HCT116 (cell line): ENCODE results near the gene AXL. TPM values are rescaled to one million over a fixed set of nuclear protein-coding genes. Genes with fewer than 3 reads are reported as not detected.

ENCODE experiments used
- ATAC-seq: fragments of 200-7000 bp; cut with Tn5 transposase; 2 replicates; pipeline ENCODE4 v1.9.1; 2020; ENCODE audit warnings: mild to moderate bottlenecking, moderate library complexity
- BruUV-seq: library from RNA; stranded (reverse); fragments of 400-500 nt; replicated peaks from 2 replicates; lab custom pipeline; 2021; lab: Mats Ljungman, UMichigan
- CTCF ChIA-PET: fragments of 300-600 bp; sonication (Branson Sonifier 250); formaldehyde crosslinking; loops from one replicate; lab custom pipeline; 2021; ENCODE audit warnings: antibody characterized with exemption; lab: Charles Lee
- POLR2A ChIA-PET: fragments of 300-600, 350-600 bp; sonication (Branson Sonifier 250); formaldehyde crosslinking; loops from one replicate; lab custom pipeline; 2021; ENCODE audit warnings: antibody characterized with exemption; lab: Charles Lee
- RAD21 ChIA-PET, 2 experiments: fragments of 300-600 bp; sonication (Branson Sonifier 250); formaldehyde crosslinking; loops; one replicate each; lab custom pipeline; 2023; ENCODE audit warnings: low total read pairs in 2 of 2; ENCODE audit not compliant: uncharacterized antibody in 2 of 2, unreplicated experiment in 2 of 2, low non-redundant PET in 1 of 2; lab: Charles Lee
- DNase-seq: peaks from one replicate; pipeline ENCODE4 v3.0.0-alpha.2; 2010; ENCODE audit warnings: low read depth, low spot score
- H2AFZ ChIP-seq: fragments of 200-600 bp; shearing (Covaris generic), sonication (generic); 2 replicates; pipeline ENCODE4 v1.6.1; 2017; ENCODE audit warnings: low read depth, mixed run types, mixed read lengths, antibody characterized with exemption, low read length; ENCODE audit not compliant: poor library complexity, severe bottlenecking
- H3K27ac ChIP-seq: 2 replicates; pipeline ENCODE4 v1.5.1; 2012; ENCODE audit warnings: low read depth, low read length
- H3K27me3 ChIP-seq: fragments of 200-600 bp; sonication (generic); 2 replicates; pipeline ENCODE4 v1.6.1; 2016; ENCODE audit warnings: mixed run types, low read length, mixed read lengths; ENCODE audit not compliant: insufficient read depth
- H3K36me3 ChIP-seq, 2 experiments: fragments of 200-500 bp in 1 of 2; fragments of 200-600 bp in 1 of 2; sonication (Bioruptor generic) in 1 of 2; sonication (generic) in 1 of 2; 2 replicates each; pipeline versions ENCODE4 v1.5.1 to v1.6.1; 2014 to 2016; ENCODE audit warnings: low read length in 2 of 2, inconsistent platforms in 1 of 2, mixed read lengths in 1 of 2, mixed run types in 1 of 2; ENCODE audit not compliant: insufficient read depth in 2 of 2, control insufficient read depth in 1 of 2
- H3K4me1 ChIP-seq, 2 experiments: fragments of 200-600 bp in 1 of 2; sonication (generic) in 1 of 2; 2 replicates each; pipeline versions ENCODE4 v1.5.1 to v1.6.1; 2012 to 2017; ENCODE audit warnings: low read length in 2 of 2, inconsistent platforms in 1 of 2, mild to moderate bottlenecking in 1 of 2, mixed read lengths in 1 of 2, mixed run types in 1 of 2, moderate library complexity in 1 of 2; ENCODE audit not compliant: insufficient read depth in 2 of 2, control insufficient read depth in 1 of 2
- H3K4me2 ChIP-seq: fragments of 200-600 bp; sonication (generic); 2 replicates; pipeline ENCODE4 v1.6.1; 2017; ENCODE audit warnings: mixed run types, low read length, mixed read lengths
- H3K4me3 ChIP-seq, 2 experiments: fragments of 200-600 bp in 1 of 2; sonication (generic) in 1 of 2; replicated peaks in 1 of 2; 2 replicates each; pipeline ENCODE4 v1.5.1; 2011 to 2016; ENCODE audit warnings: low read length in 2 of 2, control low read depth in 1 of 2, low read depth in 1 of 2, mild to moderate bottlenecking in 1 of 2, mixed read lengths in 1 of 2, mixed run types in 1 of 2
- H3K79me2 ChIP-seq: fragments of 200-600 bp; sonication (generic); 2 replicates; pipeline ENCODE4 v1.6.1; 2017; ENCODE audit warnings: mild to moderate bottlenecking, mixed run types, low read length, moderate library complexity, mixed read lengths; ENCODE audit not compliant: insufficient read depth
- H3K9ac ChIP-seq: fragments of 200-600 bp; sonication (generic); 2 replicates; pipeline ENCODE4 v1.6.1; 2016; ENCODE audit warnings: low read length, mixed read lengths
- H3K9me2 ChIP-seq: fragments of 200-600 bp; sonication (generic), shearing (Covaris generic); 2 replicates; pipeline ENCODE4 v1.6.1; 2017; ENCODE audit warnings: mixed run types, mild to moderate bottlenecking, moderate library complexity; ENCODE audit not compliant: insufficient read depth
- H3K9me3 ChIP-seq, 2 experiments: fragments of 200-500 bp in 1 of 2; fragments of 200-600 bp in 1 of 2; sonication (Bioruptor generic) in 1 of 2; sonication (generic) in 1 of 2; 2 replicates each; pipeline ENCODE4 v1.6.1; 2014 to 2017; ENCODE audit warnings: low read length in 2 of 2, mixed read lengths in 2 of 2, inconsistent platforms in 1 of 2, low read depth in 1 of 2, mild to moderate bottlenecking in 1 of 2, mixed run types in 1 of 2, moderate library complexity in 1 of 2; ENCODE audit not compliant: control insufficient read depth in 1 of 2, insufficient read depth in 1 of 2
- H4K20me1 ChIP-seq: fragments of 200-600 bp; sonication (generic), shearing (Covaris generic); 2 replicates; pipeline ENCODE4 v1.6.1; 2017; ENCODE audit warnings: mixed run types, mild to moderate bottlenecking, moderate library complexity; ENCODE audit not compliant: insufficient read depth
- CBX3 ChIP-seq: IDR thresholded peaks from 2 replicates; pipeline ENCODE4 v1.6.1; 2012; ENCODE audit warnings: low read depth
- CTCF ChIP-seq, 3 experiments: fragments of 200-600 bp in 1 of 3; sonication (generic) in 1 of 3; IDR thresholded peaks in 2 of 3; conservative IDR thresholded peaks in 1 of 3; 2 replicates each; pipeline ENCODE4 v1.5.1; 2012 to 2017; ENCODE audit warnings: low read depth in 2 of 3, low read length in 2 of 3, antibody characterized with exemption in 1 of 3, borderline replicate concordance in 1 of 3, control low read depth in 1 of 3, mild to moderate bottlenecking in 1 of 3, mixed read lengths in 1 of 3, mixed run types in 1 of 3, moderate library complexity in 1 of 3; ENCODE audit not compliant: insufficient read depth in 1 of 3
- EGR1 ChIP-seq: IDR thresholded peaks from 2 replicates; pipeline ENCODE4 v1.6.1; 2012; ENCODE audit warnings: low read depth
- JUND ChIP-seq: IDR thresholded peaks from 2 replicates; pipeline ENCODE4 v1.6.1; 2012
- MAX ChIP-seq: IDR thresholded peaks from 2 replicates; pipeline ENCODE4 v1.6.1; 2012
- POLR2A ChIP-seq: IDR thresholded peaks from 2 replicates; pipeline ENCODE4 v1.7.0; 2011; ENCODE audit warnings: borderline replicate concordance; ENCODE audit not compliant: insufficient read depth, insufficient read length; ENCODE audit errors: extremely low read depth
- SP1 ChIP-seq: IDR thresholded peaks from 2 replicates; pipeline ENCODE4 v1.6.1; 2012; ENCODE audit warnings: low read depth
- TCF7L2 ChIP-seq: IDR thresholded peaks from 2 replicates; pipeline ENCODE4 v1.7.0; 2011; ENCODE audit warnings: borderline replicate concordance, inconsistent platforms; ENCODE audit not compliant: insufficient read depth, insufficient read length; ENCODE audit errors: extremely low read depth
- YY1 ChIP-seq: IDR thresholded peaks from 2 replicates; pipeline ENCODE4 v1.6.1; 2011; ENCODE audit warnings: low read length, low read depth, moderate library complexity, mild to moderate bottlenecking; ENCODE audit not compliant: insufficient replicate concordance; ENCODE audit errors: extremely low read depth
- ZBTB33 ChIP-seq: IDR thresholded peaks from 2 replicates; pipeline ENCODE4 v1.6.1; 2011; ENCODE audit warnings: mild to moderate bottlenecking, low read length, moderate library complexity; ENCODE audit not compliant: insufficient replicate concordance; ENCODE audit errors: extremely low read depth
- ZNF274 ChIP-seq: fragments of 200-500 bp; sonication (Bioruptor generic); IDR thresholded peaks from 2 replicates; pipeline ENCODE4 v1.6.1; 2014; ENCODE audit warnings: mild to moderate bottlenecking, low read depth, low read length, inconsistent platforms
- intact Hi-C: fragments of 100-400 bp; cut with micrococcal nuclease; formaldehyde crosslinking; loops from 2 replicates; pipeline ENCODE4 v1.10.0; 2022
- total RNA-seq: library from RNA; stranded (reverse); gene quantifications from one replicate; pipeline ENCODE4 v1.2.1, GENCODE V29; 2021; ENCODE audit not compliant: unreplicated experiment

The AXL gene
- total RNA-seq, 1 experiment from 2014 or later = 47.4 TPM

GRCh38 chr19:41305927-41306793 lies 87.1 kb downstream of the AXL start:
- TF ChIP-seq CTCF (IDR thresholded peaks at IDR 0.05 in 2 of 3, conservative IDR thresholded peaks at IDR 0.05 in 1 of 3; ENCODE audit: borderline replicate concordance in 1 of 3, insufficient read depth in 1 of 3, low read depth in 2 of 3, low read length in 2 of 3) = no peak
- TF ChIP-seq SP1 = no peak
- no peak for TF ChIP-seq JUND
- TF ChIP-seq EGR1 = no peak
- TF ChIP-seq POLR2A = no peak
- TF ChIP-seq ZBTB33 = no peak
- no peak for TF ChIP-seq TCF7L2
- TF ChIP-seq MAX = no peak
- no peak for TF ChIP-seq YY1
- no peak for TF ChIP-seq ZNF274
- TF ChIP-seq CBX3 = no peak
- intact Hi-C loops = no loop called here
- peaks cover 33 to 61% of the 10 kb centered on the region in 2 experiments for H3K36me3 ChIP-seq

More at GRCh38 chr19:41305927-41306793, 87.1 kb downstream of the AXL start:
- Histone ChIP-seq H3K4me3 (no peak overlapping the region), H3K79me2 (peaks cover 8% of the 10 kb centered on the region), H3K27me3 (no peaks in the 10 kb centered on the region), H3K27ac (no peak overlapping the region), H3K4me1 (peaks cover 6 to 20% of the 10 kb centered on the region in 2 experiments; a peak in 3 of 4 replicates), H2AFZ (no peak overlapping the region), H3K4me2 (no peak overlapping the region), H3K9ac (no peak overlapping the region), H3K9me3 (no peaks in the 10 kb centered on the region), H4K20me1 (peaks cover 4% of the 10 kb centered on the region; the same call in 1 of the 2 replicates), H3K9me2 (no peaks in the 10 kb centered on the region)
- CTCF ChIA-PET = interaction anchor here (0.8 kb wide), 1 partner anchor 104 kb away, joined by 3 read pairs; no protein-coding TSS in a partner anchor
- ATAC-seq = no peak
- no peak for DNase-seq
- BruUV-seq = no TSS peak
- RAD21 ChIA-PET = no interaction called here
- POLR2A ChIA-PET = no interaction called here
